ENCODE data around the gene PAPPA2.
"Not testable (repeated sequence)": the region's sequence is repeated elsewhere in the genome, so short reads cannot be mapped to it uniquely, and the experiment has no call there.

Gene PAPPA2, protein sequence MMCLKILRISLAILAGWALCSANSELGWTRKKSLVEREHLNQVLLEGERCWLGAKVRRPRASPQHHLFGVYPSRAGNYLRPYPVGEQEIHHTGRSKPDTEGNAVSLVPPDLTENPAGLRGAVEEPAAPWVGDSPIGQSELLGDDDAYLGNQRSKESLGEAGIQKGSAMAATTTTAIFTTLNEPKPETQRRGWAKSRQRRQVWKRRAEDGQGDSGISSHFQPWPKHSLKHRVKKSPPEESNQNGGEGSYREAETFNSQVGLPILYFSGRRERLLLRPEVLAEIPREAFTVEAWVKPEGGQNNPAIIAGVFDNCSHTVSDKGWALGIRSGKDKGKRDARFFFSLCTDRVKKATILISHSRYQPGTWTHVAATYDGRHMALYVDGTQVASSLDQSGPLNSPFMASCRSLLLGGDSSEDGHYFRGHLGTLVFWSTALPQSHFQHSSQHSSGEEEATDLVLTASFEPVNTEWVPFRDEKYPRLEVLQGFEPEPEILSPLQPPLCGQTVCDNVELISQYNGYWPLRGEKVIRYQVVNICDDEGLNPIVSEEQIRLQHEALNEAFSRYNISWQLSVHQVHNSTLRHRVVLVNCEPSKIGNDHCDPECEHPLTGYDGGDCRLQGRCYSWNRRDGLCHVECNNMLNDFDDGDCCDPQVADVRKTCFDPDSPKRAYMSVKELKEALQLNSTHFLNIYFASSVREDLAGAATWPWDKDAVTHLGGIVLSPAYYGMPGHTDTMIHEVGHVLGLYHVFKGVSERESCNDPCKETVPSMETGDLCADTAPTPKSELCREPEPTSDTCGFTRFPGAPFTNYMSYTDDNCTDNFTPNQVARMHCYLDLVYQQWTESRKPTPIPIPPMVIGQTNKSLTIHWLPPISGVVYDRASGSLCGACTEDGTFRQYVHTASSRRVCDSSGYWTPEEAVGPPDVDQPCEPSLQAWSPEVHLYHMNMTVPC (N-terminal part only)

DNA sequence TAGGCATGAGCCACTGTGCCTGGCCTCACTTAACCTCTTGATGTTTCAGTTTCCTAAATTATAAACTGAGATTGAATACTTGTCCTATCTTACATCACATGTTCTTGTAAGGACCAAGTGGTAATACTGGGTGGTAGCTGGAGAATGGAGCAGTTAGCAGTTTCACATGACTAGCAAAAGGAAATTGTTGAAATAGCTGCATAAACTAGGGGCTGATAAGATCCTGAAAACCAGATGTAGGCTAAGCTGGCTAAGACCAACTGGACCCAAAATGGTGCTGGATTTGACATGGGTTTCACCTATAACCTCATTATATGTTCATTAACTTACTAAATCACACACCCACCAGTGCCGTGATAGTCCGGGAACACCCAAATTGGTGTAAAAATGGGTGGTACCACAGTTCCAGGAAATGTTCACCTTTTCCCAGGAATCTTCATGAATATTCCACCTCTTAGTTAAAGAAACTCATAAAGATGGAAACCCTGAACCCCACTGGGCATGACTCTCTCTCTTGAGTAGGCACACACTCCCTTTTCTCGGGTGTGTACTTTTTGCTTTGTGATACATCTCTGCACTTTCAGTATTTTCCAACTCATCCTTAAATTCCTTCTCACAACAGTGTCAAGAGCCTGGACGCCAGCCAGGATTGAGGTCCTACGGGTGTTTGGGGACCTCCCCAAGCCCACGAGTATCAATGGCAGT lies at the start of gene PAPPA2:
Gene PAPPA2 (plus strand): TSS at position 502 of the 705 bp plus-strand sequence. CDS start 93,148 bp downstream, outside the sequence.
- no peak for DNase-seq (ENCODE audit: extremely low read depth in 1 of 2, low read depth in 1 of 2)

DNA sequence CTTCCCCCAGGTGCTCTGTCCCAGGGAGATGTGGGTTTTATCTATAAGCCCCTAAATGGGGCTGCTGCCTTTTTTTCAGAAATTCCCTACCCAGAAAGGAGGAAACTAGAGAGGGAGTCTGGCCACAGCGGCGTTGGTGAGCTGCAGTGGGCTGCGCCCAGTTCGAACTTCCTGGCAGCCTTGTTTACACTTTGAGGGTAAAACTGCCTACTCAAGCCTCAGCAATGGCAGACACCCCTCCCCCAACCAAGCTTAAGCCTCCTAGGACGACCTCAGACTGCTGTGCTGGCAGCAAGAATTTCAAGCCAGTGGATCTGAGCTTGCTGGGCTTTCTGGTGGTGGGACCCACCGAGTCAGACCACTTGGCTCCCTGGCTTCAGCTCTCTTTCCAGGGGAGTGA lies 46.2 kb upstream of the PAPPA2 start:
- DNase-seq (ENCODE audit: extremely low read depth in 1 of 2, low read depth in 1 of 2) = no peak

DNA sequence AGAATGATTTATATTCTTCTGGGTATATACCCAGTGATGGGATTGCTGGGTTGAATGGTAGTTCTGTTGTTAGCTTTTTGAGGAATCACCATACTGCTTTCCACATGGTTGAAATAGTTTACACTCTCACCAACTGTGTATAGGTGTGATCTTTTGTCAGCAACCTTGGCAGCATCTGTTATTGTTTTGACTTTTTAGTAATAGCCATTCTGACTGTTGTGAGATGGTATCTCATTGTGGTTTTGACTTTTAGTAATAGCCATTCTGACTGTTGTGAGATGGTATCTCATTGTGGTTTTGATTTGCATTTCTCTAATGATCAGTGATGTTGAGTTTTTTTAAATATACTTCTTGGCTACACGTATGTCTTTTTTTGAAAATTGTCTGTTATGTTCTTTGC lies 43.4 kb upstream of the PAPPA2 start:
- DNase-seq (ENCODE audit: extremely low read depth in 1 of 2, low read depth in 1 of 2) = not testable (repeated sequence)

DNA sequence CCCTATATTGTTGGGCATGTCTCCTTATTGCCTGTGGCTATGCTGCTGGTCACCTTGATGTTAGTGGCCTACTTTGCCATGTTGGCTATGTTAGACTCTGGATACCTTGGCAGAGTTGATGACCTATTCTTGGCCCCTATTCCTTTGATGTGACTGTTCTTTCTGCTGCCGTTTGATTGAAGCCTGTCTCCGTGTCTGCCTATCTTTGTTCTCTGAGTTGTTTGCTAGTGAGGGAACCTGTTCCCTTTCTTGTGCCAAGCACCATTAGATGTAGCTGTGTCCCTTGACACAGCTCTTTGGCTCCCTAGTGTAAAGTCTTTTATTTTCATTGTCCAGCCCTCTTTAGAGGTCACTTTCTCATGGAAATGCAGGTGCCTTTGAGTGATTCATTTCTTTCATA lies 28.7 kb upstream of the PAPPA2 start:
- no peak for DNase-seq (ENCODE audit: extremely low read depth in 1 of 2, low read depth in 1 of 2)

DNA sequence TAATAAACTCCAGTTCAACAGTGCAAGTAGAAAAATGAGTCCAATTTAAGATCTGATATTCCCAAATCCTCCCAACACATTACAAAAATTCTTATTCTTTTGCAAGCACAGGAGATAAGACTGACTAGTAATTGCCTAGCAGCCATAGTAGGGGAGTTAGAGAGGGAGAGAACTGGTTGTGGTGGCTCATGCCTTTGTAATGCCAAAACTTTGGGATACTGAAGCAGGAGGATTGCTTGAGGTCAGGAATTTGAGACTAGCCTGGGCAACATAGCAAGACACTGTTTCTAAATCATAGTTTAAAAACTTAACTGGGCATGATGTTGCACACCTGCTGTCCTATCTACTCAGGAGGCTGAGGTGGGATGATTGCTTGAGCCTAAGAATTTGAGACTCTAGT lies 26.7 kb upstream of the PAPPA2 start:
- no peak for DNase-seq (ENCODE audit: extremely low read depth in 1 of 2, low read depth in 1 of 2)

GRCh38 chr1:176440176-176440575 lies 22.8 kb upstream of the PAPPA2 start:
- no peak for DNase-seq (ENCODE audit: extremely low read depth in 1 of 2, low read depth in 1 of 2)

GRCh38 chr1:176444286-176444685 lies 18.7 kb upstream of the PAPPA2 start:
- DNase-seq (ENCODE audit: extremely low read depth in 1 of 2, low read depth in 1 of 2) = no peak

GRCh38 chr1:176445402-176445801 lies 17.6 kb upstream of the PAPPA2 start:
- DNase-seq (ENCODE audit: extremely low read depth in 1 of 2, low read depth in 1 of 2) = no peak

DNA sequence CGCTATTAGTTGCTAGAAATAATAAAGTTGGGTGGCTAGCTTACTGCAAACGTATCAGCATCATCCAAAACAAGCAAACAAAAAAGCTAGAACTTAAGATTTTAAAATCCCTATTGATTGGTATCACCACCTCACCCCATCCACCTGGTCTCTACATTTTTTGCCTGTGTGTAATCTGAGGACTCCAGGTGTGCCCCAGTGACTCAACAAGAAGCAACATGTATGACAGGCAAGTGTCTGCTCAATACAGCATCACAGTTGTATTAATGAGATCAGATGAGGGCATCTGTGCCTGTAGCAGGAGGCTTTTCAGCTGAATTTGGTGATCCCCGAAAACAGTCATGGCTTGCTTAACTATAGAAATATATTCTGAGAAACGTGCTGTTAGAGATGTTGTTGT lies 14.6 kb upstream of the PAPPA2 start:
- no peak for DNase-seq (ENCODE audit: extremely low read depth in 1 of 2, low read depth in 1 of 2)

GRCh38 chr1:176450526-176450925 lies 12.4 kb upstream of the PAPPA2 start:
- no peak for DNase-seq (ENCODE audit: extremely low read depth in 1 of 2, low read depth in 1 of 2)

GRCh38 chr1:176451741-176452140 lies 11.2 kb upstream of the PAPPA2 start:
- not testable (repeated sequence) for DNase-seq (ENCODE audit: extremely low read depth in 1 of 2, low read depth in 1 of 2)

- DNase-seq (ENCODE audit: extremely low read depth in 1 of 2, low read depth in 1 of 2) = no peak
Measured at GRCh38 chr1:176456795-176457194, 6.2 kb upstream of the PAPPA2 start.

- DNase-seq (ENCODE audit: extremely low read depth in 1 of 2, low read depth in 1 of 2) = no peak
Measured at GRCh38 chr1:176460544-176461336, 2.2 kb upstream of the PAPPA2 start.

GRCh38 chr1:176461576-176461975 lies 1.4 kb upstream of the PAPPA2 start:
- DNase-seq (ENCODE audit: extremely low read depth in 1 of 2, low read depth in 1 of 2) = no peak

DNA sequence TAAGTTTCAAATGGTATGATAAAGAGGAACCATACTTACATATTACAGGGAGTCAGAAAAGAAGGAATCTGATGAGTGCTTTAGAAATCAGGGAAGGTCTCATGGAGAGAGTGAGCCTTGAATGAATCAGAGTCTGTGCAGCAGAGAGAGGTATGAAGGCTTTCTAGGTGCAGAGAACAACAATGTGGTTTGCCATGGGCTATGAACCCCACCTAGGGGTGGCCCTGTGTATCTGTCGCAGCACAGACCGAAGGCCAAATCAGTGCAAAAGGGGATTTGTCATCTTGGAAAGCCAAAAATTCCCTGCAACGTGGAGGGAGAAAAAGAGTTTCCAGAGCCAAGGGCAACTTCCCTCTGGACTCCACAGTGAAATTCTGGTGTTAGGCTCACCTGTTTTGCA lies 3.5 kb downstream of the PAPPA2 start:
- no peak for DNase-seq (ENCODE audit: extremely low read depth in 1 of 2, low read depth in 1 of 2)

- no peak for DNase-seq (ENCODE audit: extremely low read depth in 1 of 2, low read depth in 1 of 2)
Measured at GRCh38 chr1:176469450-176470010, 6.6 kb downstream of the PAPPA2 start.

DNA sequence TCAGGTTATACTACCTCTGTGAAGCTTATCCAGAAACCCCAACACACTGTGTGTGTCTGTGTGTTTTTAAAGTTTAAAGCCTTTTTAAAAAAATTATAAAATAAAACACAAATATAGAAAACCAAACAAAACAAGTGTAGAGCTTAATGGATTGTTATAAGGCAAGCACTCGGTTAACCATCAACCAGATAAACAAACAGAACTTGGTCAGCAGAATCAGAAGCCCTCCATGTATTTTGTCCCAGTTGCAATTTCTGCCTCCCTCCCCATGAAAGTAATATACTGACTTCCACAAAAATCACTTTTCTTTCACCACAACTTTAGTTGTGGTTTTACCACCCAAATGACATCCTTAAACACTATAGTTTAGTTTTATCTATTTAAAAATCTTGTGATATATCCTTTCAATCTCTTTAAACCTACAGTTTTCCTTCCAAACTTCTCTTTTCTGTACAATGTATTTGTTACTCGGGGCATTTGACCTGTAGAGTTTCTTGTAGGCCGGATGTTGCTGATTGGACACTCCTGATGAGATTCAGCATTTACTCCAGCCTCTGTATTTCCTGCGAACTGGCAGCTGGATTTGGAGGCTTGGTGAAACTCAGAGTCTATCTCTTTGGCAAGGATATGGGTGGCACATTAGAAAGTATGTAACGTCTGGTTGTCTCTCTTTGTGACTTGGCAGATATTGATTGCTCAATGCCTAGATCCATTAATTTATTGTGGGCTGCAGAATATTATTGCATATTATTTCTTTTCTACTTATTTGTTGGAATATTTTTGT lies 8.6 kb downstream of the PAPPA2 start:
- no peak for DNase-seq (ENCODE audit: extremely low read depth in 1 of 2, low read depth in 1 of 2)

DNA sequence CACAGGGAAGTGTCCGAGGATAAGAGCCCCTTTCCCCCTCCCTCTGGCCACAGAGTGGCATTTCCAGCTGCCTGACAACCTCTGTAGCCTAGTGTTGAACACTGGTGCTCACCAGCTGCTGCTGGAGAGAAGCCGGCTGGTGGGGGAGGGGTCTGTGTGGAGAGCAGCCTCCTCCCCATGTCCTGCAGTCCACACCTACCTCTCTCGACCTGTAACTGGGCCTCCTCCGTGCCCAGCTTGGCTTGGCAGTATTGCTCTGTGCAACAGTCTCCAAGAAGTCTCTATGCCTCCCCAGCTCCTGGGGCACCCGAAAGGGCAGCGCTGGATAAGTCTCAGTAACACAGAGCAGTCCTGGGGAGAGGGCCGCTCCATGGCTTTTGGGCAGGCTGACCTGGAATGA lies 17.0 kb downstream of the PAPPA2 start:
- DNase-seq (ENCODE audit: extremely low read depth in 1 of 2, low read depth in 1 of 2) = no peak

DNA sequence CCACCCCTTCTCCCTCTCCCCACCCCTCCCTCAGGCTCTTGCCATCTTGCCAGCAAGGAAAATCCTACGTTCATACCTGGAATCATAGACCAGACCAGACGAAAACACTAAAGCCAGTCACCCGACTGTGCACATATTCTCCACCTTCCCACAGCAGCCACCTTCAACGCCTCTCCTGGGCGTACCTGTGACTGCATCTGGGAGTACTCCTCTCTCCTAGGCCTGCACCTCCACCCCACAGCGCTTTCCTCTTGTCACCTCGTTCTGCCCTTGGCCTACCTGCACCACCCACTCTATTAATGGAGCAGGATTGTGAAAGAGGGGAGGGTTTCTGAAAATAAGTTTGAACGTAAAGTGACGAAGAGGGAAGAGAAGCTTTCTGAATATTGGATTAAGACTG lies 17.8 kb downstream of the PAPPA2 start:
- DNase-seq (ENCODE audit: extremely low read depth in 1 of 2, low read depth in 1 of 2) = no peak

Measured in stimulated activated CD8-positive, alpha-beta memory T cell treated with anti-CD3 and anti-CD28 coated beads, Interleukin-7, amount 100 ng/mL, for 48 hours (primary cell).